Stimulated activated CD4-positive, alpha-beta T cell treated with anti-CD3 and anti-CD28 coated beads, Interleukin-1b, Interleukin-23, amount 100 ng/mL, for 4 hours (primary cell): Measurements from ENCODE around the gene TFF1.
A peak's percentile ranks its signal among the peaks of the same experiment; 100 is the strongest.
"Not testable (repeated sequence)": the region's sequence is repeated elsewhere in the genome, so short reads cannot be mapped to it uniquely, and the experiment has no call there.

Experiments used
- DNase-seq, 2 donors: peaks; one replicate each; pipeline ENCODE4 v3.0.0-alpha.2; 2020; ENCODE audit warnings: low read depth in 2 of 2

Gene TFF1

DNA sequence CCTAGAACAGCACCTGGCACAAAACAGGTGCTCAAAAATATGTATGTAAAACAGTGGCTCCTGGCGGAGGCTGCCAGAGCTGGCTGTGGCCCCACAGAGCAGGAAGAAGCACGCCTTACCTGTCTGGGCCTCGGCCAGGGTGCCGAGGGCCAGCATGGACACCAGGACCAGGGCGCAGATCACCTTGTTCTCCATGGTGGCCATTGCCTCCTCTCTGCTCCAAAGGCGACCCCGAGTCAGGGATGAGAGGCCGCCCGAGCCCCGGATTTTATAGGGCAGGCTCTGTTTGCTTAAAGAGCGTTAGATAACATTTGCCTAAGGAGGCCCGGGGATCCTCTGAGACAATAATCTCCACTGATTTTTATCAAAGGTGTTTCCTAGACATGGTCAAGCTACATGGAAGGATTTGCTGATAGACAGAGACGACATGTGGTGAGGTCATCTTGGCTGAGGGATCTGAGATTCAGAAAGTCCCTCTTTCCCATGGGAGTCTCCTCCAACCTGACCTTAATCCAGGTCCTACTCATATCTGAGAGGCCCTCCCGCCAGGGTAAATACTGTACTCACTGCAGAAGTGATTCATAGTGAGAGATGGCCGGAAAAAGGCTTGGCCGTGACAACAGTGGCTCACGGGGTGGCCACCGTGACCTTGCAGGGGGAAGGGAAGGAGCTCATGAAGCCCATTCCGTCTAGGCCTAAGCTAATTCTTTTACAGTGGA is at the start of gene TFF1:
TFF1 (minus strand) TSS at position 244 of the 719 bp plus-strand sequence; CDS start at position 204, 40 bp downstream.
- no peak for DNase-seq

DNA sequence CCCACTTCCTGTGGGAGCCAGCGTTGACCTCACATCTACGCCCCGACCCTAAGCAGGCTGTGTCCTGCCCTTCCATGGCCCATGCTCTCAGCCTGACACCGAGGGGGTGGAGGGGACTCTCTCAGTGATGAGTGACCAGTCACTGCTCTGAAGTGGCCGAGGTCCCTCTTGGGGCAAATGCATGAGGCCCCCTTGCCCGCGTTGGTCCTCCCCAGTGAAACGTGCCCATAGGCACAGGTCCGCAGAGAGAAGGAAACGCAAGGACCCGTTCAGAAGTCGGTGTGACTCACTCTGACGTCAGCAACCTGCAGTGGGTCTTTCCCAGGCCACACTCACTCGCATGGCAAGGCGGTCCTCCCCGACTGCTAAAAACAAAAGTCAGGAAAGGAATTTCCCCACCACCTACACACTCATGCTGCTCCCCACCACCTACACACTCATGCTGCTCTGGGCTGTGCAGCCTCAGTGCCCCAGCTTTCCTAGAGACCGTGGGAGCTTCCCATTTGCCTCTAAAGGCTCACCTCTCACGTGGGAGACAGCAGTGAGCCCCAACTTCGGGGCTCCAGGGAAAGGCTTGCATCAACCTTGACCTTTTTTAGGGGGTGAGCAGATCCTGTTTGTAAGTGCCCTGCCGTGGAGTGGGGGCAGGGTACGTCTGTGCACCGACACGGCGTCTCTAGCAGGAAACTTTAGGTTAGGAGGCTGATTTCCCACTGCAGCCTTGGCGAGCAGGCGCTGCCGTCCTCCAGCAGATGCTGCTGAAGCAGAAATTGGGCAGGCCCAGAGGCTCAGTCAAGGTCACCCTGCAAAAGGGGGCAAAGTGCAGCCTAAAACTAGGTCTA is 48.8 kb upstream of the TFF1 start:
- peak; percentile 80 to 90 for DNase-seq

DNA sequence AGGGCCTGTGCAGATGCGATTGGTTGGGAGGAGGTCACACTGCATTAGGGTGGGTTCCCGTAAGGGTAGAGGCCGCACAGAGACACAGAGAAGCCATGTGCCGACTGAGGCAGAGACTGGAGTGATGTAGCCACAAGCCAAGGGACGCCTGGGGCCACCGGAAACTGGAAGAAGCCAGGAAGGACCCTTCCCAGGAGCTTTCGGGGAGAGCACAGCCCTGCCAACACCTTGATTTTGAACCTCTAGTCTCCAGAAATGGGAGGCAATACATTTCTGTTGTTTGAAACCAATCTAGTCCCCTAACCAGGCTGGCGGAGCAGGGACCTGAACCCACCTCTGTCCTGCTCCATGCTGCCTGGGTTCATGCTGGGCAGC is 48.2 kb upstream of the TFF1 start:
- no peak for DNase-seq

DNA sequence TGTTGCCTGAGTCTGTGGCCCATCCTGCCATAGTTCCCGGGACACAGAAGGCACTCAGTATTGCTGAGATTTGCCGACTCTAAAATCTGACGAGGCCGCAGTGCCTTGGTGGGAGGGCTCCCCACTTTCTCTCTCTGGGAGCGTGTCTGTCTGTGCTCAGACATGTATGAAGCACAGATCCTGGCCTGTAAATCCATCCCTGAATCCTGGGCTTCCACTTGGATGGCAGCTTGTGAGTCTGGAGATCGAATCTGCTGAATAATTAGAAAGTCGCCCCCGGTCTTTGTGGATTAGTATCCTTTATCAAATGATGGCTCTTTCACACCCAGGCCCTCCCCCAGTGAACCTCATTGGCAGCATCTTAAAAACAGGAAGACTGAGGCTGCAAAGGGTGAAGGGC is 47.7 kb upstream of the TFF1 start:
- no peak for DNase-seq

DNA sequence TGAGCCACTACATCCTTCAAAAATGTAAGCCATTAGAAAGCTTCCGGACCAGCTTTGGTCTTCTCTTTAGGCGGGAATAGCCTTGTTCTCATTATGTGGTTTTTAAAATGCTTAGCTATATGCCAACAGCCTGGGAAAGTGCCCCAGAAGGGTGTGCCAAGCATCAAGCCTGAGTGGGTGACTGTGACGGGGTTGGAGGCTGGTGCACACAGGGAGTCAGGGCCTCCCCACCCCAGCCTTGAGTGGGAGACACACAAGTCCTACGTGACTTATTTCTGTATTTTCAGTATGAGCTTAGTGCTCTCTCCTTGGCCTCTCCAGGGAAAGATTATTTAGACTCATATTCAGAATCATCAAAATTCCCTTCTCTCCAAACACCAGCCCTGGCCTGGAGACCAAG is 47.2 kb upstream of the TFF1 start:
- no peak for DNase-seq

DNA sequence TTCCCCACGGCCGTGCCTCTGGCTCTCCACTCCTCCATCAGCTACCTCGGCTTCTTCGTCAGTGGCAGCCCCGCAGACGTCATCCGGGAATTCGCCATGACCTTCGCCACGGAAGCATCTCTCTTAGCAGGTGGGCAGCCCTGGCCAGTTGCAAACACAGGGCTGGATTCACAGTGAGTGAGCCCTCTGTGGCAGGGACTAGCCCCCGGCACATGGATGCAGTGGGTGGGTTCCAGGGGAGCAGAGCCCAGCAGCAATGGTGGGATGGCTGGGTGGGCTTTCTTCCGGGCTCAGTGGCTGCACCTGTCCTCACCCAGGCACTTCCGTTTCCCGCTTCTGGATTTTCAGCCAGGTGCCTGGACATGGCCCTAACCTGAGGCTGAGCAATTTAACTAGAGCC is 46.8 kb upstream of the TFF1 start:
- no peak for DNase-seq

DNA sequence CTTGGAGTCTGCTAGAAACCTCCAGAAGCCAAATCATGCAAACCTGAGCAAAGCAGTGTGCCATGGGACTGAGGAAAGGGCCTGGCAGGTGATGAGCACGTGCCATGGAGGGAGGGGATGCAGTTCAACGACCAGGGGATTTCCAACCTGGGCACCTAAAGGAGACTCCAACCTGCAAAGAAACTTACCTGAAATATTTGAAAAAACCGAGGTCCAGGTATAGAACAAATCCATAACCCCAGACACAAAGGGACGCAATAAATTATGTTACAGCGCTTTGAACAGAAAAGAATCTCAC is 46.2 kb upstream of the TFF1 start:
- no peak for DNase-seq

DNA sequence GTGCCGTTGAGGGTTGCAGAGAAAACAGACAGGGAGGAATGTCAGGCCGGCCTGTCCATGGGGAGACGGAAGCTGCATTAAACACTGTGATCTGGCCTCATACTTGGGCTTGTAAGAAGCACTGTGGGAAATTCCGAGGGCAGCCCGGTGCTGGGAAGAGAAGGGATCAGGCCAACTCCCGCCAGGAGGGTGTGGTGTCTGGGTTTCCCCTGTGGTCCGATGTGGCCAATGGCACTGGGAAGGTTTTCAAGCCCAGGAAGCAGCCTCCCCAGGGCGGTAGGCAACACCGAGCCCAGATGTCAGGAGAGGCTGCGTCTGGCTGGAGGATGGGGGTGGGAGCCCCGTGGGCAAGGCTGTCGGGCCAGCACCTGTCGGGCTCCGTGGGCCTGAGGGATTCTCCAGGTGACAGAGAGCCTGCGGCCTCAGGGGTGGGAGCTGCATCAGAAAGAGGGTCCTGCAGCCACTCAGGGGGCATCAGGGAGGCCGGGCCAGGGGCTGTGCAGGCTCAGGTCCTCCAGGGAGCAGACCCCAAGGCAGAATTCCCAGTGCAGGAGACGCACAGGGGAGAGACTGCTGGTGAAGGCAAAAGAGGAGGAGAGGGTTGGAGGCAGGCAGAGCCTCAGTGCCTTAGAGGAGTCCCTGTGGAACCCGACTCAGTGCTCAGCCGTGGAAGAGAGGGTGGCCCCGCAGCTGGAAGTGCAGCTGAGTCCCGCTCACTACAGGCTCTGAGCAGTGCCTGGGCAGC is 45.7 kb upstream of the TFF1 start:
- no peak for DNase-seq

DNA sequence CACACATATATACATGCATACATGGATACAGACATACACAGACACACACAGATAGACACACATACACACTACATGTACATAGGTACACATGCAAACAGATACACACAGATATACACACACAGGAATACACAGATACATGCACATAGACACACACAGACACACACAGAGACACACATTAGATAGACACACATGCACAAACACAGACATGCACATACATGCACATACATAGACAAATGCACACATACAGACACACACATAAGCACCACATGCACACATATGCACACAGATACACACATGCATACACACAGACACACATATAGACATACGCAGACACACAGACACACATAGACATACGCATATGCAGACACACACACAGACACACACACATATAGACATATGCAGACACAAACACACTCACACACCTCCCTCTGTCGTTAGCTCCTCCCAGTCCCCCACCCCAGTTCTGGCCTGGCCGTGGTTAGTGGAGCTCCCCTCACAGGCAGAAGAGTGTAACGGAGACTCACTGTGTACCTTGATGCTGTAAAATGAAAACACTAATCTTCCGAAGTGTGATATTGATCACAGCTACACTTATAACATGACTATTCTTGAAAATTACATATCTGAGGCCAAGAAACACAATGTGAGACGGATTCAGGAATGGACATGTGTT is 45.0 kb upstream of the TFF1 start:
- DNase-seq = no peak

DNA sequence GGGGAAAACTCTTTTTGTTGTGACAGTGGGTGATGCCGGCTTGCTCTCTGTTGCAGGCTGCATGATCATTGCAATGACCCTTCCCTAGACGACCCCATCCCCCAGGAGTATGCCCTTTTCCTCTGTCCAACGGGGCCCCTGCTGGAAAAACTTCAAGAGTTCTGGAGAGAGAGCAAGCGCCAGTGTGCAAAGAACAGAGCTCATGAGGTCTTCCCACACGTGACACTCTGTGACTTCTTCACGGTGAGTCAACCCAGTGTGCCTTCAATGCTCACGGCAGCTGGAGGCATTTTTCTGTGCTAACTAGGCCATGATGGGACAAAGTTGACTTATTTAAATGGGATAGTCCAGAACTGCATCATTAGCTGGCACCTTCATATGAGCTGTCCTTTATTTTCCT is 43.0 kb upstream of the TFF1 start:
- DNase-seq = no peak

DNA sequence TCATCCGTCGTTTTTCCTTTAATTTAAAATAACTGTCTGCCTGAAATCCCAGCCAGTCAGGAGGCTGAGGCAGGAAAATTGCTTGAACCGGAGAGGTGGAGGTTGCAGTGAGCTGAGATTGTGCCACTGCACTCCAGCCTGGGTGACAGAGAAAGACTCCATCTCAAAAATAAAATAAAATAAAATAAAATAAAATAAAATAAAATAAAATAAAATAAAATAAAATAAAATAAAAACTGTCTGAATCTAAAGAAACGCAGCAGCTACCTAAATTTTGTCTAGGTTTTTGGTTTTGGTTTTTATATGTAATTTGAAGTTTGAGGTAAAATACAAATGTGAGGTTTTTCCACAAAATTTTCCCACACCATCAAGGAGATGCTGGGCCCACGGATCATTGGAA is 42.4 kb upstream of the TFF1 start:
- DNase-seq = not testable (repeated sequence)

DNA sequence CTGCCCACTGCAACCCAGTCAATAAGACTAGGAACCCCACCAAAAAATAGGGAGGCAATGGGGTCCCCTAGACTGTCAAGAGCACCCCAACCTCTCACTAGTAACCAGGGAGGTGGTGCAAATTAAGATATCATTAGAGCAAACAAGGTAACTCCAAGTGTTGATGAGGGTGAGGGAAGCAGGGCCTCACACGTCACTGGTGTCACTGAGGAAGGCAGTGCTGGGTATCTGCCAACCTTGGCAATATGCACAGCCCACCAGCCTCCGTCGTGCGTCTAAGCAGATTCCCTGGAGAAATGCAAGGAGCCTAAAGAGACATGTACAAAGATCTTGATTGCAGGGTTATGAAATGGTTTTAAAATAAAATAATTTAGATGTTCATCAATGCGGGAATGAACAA is 41.1 kb upstream of the TFF1 start:
- DNase-seq = no peak

DNA sequence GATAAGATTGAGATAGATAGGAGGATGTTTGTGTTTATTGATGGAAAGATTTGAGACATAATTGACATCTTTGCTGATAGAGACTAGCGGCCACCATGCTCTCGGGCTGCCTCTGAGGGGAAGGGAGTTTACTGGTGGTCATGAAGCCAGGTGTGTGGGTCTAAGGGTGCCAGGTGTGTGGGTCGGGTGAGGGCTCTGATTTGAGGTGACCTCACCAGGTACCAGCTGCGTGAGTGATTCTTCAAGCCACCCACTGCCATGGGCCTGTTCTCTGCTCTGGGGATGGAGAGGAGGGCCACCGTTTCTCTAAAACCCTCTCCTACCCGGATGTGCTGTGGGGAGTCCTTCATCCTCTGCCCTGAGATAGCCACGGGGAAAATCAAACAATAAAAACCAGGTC is 40.5 kb upstream of the TFF1 start:
- DNase-seq = no peak

DNA sequence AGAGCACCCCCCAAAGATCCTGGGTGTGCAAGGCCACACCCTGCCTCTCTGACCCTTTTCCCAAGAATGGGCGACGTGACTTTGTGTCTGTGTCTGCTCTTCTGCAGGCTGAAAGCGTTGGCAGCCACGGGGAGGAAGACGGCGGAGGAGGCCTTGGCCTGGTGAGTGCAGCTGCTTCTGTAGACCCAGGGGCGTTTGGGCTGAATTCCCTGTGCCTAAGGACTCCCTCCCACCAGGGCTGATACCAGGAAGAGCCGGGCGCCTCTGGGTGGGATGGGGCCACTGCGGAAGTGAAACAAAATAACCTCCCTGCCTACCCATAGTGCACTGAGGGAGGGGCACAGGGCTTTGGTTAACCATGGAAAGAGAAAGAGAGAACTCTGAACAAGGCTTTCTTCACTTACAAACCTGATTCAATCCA is 39.9 kb upstream of the TFF1 start:
- DNase-seq = no peak

DNA sequence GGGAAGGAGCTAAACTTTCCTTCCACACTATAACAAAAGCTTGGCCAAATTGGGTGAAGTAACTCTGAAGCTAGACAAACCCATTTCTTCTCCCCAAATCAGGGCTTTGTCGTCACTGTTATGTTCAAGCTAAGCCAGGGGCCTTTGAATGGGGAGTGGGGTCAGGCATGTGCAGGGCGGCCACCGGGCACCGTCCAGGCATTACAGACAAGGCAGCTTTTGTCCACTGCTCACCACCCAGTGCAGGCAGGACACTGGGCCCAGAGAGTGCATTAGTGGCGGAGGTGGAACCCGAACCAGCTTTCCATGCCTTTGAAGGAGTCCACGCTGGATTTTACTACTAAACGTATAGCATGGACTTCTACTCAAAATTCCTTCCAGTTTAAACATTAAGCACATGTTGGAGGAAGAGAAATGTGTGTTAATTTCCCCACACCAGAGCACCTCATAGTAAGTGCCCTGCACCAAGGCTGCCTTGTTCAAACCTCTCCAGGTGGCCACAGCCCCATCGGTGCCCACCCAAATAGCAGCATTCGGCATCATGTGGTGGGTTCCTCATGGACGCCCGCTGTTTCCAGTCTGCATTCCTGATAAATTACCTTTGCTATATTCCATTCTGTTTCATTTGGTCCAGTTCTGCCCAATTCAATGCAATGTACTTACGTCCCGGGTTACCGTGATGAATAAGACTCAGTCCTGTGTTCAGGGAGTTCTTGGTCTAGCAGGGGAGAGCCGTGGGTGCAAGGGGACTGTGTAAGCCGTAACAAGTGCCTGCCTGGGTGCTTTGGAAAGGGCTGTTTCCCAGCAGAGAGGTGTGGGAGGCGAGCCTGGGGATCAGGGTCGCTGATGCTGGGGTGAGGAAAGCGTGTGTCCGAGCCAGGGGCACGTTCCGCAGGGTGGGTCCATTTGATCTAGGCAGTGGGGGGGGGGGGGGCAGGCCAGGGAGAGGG is 39.0 kb upstream of the TFF1 start:
- DNase-seq = no peak

DNA sequence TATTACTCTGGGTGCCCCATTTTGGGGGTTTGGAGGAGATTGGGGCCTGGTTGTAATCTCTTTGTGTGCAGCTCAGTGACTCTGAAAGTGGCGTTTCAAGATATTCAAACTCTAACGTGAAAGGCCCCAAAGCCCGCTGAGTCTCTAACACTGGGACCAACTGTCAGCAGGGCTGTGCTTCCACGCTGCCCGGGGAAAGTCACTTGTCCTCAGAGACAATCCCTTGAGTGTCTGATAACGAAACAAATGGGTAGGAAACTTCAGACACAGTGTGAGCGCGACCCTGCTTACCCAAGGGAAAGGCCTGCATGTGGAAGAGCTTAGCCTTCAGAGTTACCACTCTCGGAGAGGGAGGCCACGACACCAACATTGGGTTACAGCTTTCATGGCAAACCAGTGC is 38.2 kb upstream of the TFF1 start:
- no peak for DNase-seq

DNA sequence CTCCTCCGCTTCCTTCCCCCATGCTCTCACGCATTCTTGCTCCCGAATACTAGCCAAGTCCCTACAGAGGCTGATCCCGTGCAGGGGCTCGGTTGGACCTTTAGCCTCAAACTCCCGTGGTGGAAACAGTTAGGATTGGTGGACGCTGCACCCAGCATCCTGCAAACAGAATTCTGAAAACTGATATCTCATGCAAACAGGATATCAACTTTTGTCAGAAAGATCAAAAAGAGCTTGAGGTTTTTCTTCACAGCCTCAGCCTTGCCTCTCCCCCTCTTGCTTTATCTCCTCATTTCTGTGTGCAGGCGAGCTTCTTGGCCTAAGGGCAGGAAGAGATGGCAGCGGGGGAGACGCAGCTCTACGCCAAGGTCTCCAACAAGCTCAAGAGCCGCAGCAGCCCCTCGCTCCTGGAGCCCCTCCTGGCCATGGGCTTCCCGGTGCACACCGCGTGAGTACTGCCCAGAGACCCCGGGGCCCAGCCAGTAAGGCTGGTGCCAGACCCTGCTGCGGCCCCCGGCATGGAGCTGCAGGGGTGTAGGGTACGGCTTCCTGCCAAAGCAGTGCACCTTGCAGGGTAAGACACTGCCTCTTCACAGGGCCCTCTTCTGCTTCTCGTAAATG is 37.4 kb upstream of the TFF1 start, which contains the start of gene UBASH3A:
UBASH3A (plus strand) TSS at position 292 of the 621 bp plus-strand sequence; CDS start at position 336, 44 bp downstream.
- no peak for DNase-seq

DNA sequence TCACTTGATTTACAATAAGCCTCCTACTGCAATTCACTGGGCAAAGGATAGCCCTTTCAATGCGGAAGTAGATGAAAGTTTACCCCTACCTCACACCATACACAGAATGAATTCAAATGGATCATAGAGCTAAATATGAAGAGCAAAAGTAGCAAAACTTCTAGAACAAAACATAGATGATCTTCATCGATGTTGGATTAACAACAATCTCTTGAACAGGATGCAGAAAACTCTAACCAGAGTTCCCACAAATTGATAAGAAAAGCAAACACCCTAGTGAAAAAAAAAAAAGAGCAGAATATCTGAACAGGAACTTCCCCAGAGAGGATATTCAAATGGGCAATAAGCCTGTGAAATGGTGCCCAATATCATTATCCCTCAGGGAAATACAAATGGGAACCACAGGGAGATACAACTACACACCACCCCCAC is 35.5 kb upstream of the TFF1 start:
- DNase-seq = no peak

DNA sequence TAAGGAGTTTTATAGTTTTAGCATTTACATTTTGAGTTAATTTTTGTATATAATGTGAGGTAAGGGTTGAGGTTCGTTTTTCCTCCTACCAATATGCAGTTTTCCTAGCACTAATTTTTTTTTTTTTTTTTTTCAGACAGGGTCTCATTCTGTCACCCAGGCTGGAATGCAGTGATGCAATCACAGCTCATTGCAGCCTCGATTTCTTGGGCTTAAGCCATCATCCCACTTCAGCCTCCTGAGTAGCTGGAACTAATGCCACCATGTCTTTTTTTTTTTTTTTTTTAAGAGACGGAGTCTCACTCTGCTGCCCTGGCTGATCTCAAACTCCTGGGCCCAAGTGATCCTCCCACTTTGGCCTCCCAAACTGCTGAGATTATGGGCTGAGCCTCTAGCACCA is 34.8 kb upstream of the TFF1 start:
- no peak for DNase-seq

DNA sequence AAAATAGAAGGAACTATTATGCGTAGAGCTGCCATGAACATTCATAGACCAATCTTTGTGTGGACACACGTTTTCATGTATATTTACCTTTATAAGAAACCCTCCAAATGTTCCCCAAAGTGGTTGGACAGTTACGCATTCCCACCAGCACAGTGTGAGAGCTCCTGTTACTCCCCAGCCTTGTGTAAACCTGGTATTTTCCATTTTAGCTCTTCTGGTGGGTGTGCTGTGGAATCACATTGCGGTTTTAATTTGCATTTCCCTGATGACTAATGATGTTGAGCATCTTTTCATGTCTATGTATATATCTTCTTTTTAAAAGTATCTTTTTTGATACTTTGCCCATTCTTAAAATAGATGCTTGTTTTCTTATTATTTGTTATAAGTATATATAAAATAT is 34.2 kb upstream of the TFF1 start:
- DNase-seq = no peak
